GM12873 (cell line): ENCODE data around the gene DNMT3A.
A peak's percentile ranks its signal among the peaks of the same experiment; 100 is the strongest.

Experiments used
- CTCF ChIP-seq: IDR thresholded peaks from 2 replicates; pipeline ENCODE4 v1.5.1; 2012; ENCODE audit warnings: low read depth, mild to moderate bottlenecking, moderate library complexity, low read length, control low read depth; ENCODE audit not compliant: insufficient read depth; ENCODE audit errors: missing control alignments

Gene DNMT3A

GRCh38 chr2:25342372-25343186, 854 bp upstream of the DNMT3A start:
- TF ChIP-seq CTCF = peak; percentile 93

GRCh38 chr2:25341011-25341727, 556 bp downstream of the DNMT3A start:
- TF ChIP-seq CTCF = no peak

GRCh38 chr2:25340181-25340921, 1.4 kb downstream of the DNMT3A start:
- no peak for TF ChIP-seq CTCF

- no peak for TF ChIP-seq CTCF
Measured at GRCh38 chr2:25339791-25340180, 1.9 kb downstream of the DNMT3A start.

GRCh38 chr2:25339211-25339674, 2.5 kb downstream of the DNMT3A start:
- TF ChIP-seq CTCF = no peak

GRCh38 chr2:25338401-25338800, 3.3 kb downstream of the DNMT3A start:
- TF ChIP-seq CTCF = no peak

GRCh38 chr2:25337891-25338290, 3.8 kb downstream of the DNMT3A start:
- no peak for TF ChIP-seq CTCF
